ENCODE data around the gene IDE. TPM values are rescaled to one million over a fixed set of nuclear protein-coding genes. Genes with fewer than 3 reads are reported as not detected.
A peak's percentile ranks its signal among the peaks of the same experiment; 100 is the strongest.

Gene IDE
- polyA plus RNA-seq, 3 donors, result 10.7 to 21.8 (median 15.6) TPM

DNA sequence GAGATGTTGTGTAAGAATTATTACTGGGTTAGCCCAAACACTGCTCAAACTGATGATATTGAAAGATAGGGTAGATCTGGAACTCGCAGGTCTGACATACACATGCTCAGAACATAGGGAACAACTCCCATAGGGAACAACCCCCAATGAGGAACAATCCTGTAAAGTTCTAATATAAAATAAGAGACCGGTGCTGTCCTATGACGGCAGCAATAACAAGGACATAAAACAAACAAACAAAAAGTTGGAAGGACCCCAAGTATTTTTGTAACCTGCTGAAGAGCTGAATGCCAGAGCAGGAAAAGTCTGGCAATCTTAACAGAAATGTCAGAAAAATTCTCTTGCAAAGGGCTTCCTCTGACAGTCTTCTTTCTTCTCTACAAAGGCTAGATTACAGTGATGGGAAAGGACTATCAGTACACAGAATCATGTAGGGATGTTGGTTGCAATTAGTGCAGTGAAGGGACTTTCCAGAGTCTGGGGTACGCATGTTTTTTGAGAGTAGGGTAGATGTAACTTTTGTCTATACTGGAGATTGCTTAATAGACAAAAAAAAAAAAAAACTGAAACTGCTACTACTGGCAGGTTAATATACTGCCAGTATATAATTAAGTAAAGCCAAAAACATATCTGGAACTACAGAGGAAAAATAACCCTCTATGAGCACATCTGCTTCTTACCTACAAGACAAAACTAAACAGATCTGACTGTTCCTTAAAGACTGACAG, 35.5 kb downstream of the IDE start:
- no peak overlapping the region for H3K9ac ChIP-seq (ENCODE audit: insufficient read depth, low read length, poor library complexity, severe bottlenecking)
- no peak overlapping the region for H3K27ac ChIP-seq (ENCODE audit: low read depth in 1 of 2, low read length in 2 of 2)
- H3K9me3 ChIP-seq (replicated peaks in 1 of 2; ENCODE audit: control insufficient read depth in 1 of 2, insufficient read depth in 1 of 2, low read length in 2 of 2), result no peaks in the 10 kb centered on the region
- peaks cover 8 to 42% of the 10 kb centered on the region in 2 donors for H3K36me3 ChIP-seq (replicated peaks in 1 of 2; ENCODE audit: control insufficient read depth in 1 of 2, insufficient read depth in 2 of 2, low read length in 2 of 2)
- no peaks in the 10 kb centered on the region for H3K9me3 Mint-ChIP-seq
- WGBS (ENCODE audit: insufficient coverage), result 100% methylated on average over 2 of the region's 4 CpGs
- peaks cover 35 to 54% of the 10 kb centered on the region in 2 donors for H3K36me3 Mint-ChIP-seq
- DNase-seq, result no peak
- H3K4me1 ChIP-seq (ENCODE audit: control insufficient read depth in 1 of 2, insufficient read depth in 2 of 2, low read length in 2 of 2), result peaks cover 2 to 3% of the 10 kb centered on the region in 2 donors
- peaks cover 8% of the 10 kb centered on the region for H3K4me1 Mint-ChIP-seq
- H3K27me3 ChIP-seq (ENCODE audit: control insufficient read depth in 2 of 2, insufficient read depth in 2 of 2, low read length in 2 of 2), result no peaks in the 10 kb centered on the region
- no peaks in the 10 kb centered on the region for H3K27me3 Mint-ChIP-seq (ENCODE audit: low read depth in 3 of 3)
- H3K4me2 ChIP-seq (replicated peaks; ENCODE audit: extremely low read depth, low read length, poor library complexity, severe bottlenecking), result no peak overlapping the region
- H2AFZ ChIP-seq (ENCODE audit: insufficient read depth, low read depth, low read length, poor library complexity, severe bottlenecking), result no peak overlapping the region
- H3K27ac Mint-ChIP-seq, result peak overlapping the region in 1 of 7 donors; percentile 40
- no peak overlapping the region for H3K4me3 ChIP-seq (replicated peaks in 1 of 3; ENCODE audit: low read depth in 2 of 3, low read length in 3 of 3)
- H4K20me1 ChIP-seq (ENCODE audit: insufficient read depth, low read length), result peaks cover 17% of the 10 kb centered on the region
- H3K79me2 ChIP-seq (ENCODE audit: insufficient read depth, low read length), result peaks cover 39% of the 10 kb centered on the region
- intact Hi-C loops (cut with micrococcal nuclease), result no loop called here
- TF ChIP-seq, protein P1, sequence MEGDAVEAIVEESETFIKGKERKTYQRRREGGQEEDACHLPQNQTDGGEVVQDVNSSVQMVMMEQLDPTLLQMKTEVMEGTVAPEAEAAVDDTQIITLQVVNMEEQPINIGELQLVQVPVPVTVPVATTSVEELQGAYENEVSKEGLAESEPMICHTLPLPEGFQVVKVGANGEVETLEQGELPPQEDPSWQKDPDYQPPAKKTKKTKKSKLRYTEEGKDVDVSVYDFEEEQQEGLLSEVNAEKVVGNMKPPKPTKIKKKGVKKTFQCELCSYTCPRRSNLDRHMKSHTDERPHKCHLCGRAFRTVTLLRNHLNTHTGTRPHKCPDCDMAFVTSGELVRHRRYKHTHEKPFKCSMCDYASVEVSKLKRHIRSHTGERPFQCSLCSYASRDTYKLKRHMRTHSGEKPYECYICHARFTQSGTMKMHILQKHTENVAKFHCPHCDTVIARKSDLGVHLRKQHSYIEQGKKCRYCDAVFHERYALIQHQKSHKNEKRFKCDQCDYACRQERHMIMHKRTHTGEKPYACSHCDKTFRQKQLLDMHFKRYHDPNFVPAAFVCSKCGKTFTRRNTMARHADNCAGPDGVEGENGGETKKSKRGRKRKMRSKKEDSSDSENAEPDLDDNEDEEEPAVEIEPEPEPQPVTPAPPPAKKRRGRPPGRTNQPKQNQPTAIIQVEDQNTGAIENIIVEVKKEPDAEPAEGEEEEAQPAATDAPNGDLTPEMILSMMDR (IDR thresholded peaks at IDR 0.05), result no peak
- H3K4me3 Mint-ChIP-seq, result no peak overlapping the region

DNA sequence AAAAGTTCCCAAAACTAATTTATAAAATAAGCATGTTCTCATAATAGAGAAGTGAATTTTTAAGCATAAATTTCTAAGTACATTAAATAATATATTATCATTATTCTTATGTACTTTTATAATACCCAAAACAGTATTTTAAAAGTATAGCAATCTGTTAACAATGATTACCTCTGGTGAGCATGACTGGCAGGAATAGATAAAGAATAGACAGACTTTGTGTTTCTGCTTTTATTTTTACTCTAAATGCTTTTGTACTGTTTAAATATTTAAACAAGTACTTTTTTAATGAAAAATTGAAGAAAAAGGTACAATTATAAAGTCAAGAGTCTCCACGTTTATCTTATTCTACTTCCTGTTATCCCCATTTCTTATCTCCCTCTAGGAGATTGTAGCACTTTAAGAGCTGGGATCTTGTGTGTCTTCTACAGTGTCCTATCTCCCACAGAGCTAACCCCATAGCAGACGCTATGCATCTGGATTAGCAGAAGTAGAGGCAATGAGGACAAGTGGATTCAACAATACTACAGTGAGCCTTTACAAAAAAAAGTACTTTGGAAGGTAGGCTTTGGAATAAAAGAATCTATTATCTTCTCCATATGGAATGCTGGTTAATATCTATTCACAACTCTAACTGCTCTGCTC, 42.9 kb downstream of the IDE start:
- H3K9ac ChIP-seq (ENCODE audit: insufficient read depth, low read length, poor library complexity, severe bottlenecking), result no peak overlapping the region
- no peaks in the 10 kb centered on the region for H3K4me1 ChIP-seq (ENCODE audit: control insufficient read depth in 1 of 2, insufficient read depth in 2 of 2, low read length in 2 of 2)
- no peak overlapping the region for H3K27ac ChIP-seq (ENCODE audit: low read depth in 1 of 2, low read length in 2 of 2)
- DNase-seq, result no peak
- no CpG with 5 or more reads among the region's 2 CpGs for WGBS (ENCODE audit: insufficient coverage)
- H2AFZ ChIP-seq (ENCODE audit: insufficient read depth, low read depth, low read length, poor library complexity, severe bottlenecking), result no peak overlapping the region
- H3K27me3 ChIP-seq (ENCODE audit: control insufficient read depth in 2 of 2, insufficient read depth in 2 of 2, low read length in 2 of 2), result no peaks in the 10 kb centered on the region
- H3K4me2 ChIP-seq (replicated peaks; ENCODE audit: extremely low read depth, low read length, poor library complexity, severe bottlenecking), result no peak overlapping the region
- H3K27me3 Mint-ChIP-seq (ENCODE audit: low read depth in 3 of 3), result no peaks in the 10 kb centered on the region
- H3K36me3 Mint-ChIP-seq, result peaks cover 56 to 75% of the 10 kb centered on the region in 2 donors
- no peak overlapping the region for H3K4me3 ChIP-seq (replicated peaks in 1 of 3; ENCODE audit: low read depth in 2 of 3, low read length in 3 of 3)
- no peaks in the 10 kb centered on the region for H3K9me3 Mint-ChIP-seq
- no peak overlapping the region for H3K4me3 Mint-ChIP-seq
- TF ChIP-seq, protein P1 (IDR thresholded peaks at IDR 0.05), result no peak
- H3K36me3 ChIP-seq (replicated peaks in 1 of 2; ENCODE audit: control insufficient read depth in 1 of 2, insufficient read depth in 2 of 2, low read length in 2 of 2), result peaks cover 53 to 94% of the 10 kb centered on the region in 2 donors
- intact Hi-C loops (cut with micrococcal nuclease), result no loop called here
- H3K9me3 ChIP-seq (replicated peaks in 1 of 2; ENCODE audit: control insufficient read depth in 1 of 2, insufficient read depth in 1 of 2, low read length in 2 of 2), result no peaks in the 10 kb centered on the region
- no peak overlapping the region for H3K27ac Mint-ChIP-seq
- no peaks in the 10 kb centered on the region for H3K79me2 ChIP-seq (ENCODE audit: insufficient read depth, low read length)
- no peaks in the 10 kb centered on the region for H3K4me1 Mint-ChIP-seq
- H4K20me1 ChIP-seq (ENCODE audit: insufficient read depth, low read length), result no peaks in the 10 kb centered on the region

All from CD14-positive monocyte (primary cell).